Neutrophil (primary cell): ENCODE measurements around the gene NR3C1.

Experiments
- H3K27ac ChIP-seq: fragments of 200-600 bp; sonication (generic); 2 replicates; pipeline ENCODE4 v1.5.1; 2016; ENCODE audit warnings: mild to moderate bottlenecking, moderate library complexity
- H3K27me3 ChIP-seq: fragments of 200-600 bp; sonication (generic); 2 replicates; pipeline ENCODE4 v1.6.0; 2016; ENCODE audit warnings: mild to moderate bottlenecking
- H3K36me3 ChIP-seq: fragments of 200-600 bp; sonication (generic); 2 replicates; pipeline ENCODE4 v1.5.1; 2017
- H3K4me1 ChIP-seq, 2 experiments: fragments of 200-600 bp in 1 of 2; sonication (generic) in 1 of 2; 1 replicate in 1 of 2; 2 replicates in 1 of 2; pipeline versions ENCODE4 v1.5.1 to v1.6.1; 2013 to 2016; ENCODE audit warnings: low read depth in 1 of 2, low read length in 1 of 2, mild to moderate bottlenecking in 1 of 2, moderate library complexity in 1 of 2; ENCODE audit not compliant: control insufficient read depth in 1 of 2, insufficient read depth in 1 of 2
- H3K4me3 ChIP-seq, 2 experiments: fragments of 200-600 bp in 1 of 2; sonication (generic) in 1 of 2; 1 replicate in 1 of 2; 2 replicates in 1 of 2; pipeline ENCODE4 v1.5.1; 2013 to 2016; ENCODE audit warnings: low read depth in 1 of 2, low read length in 1 of 2, mild to moderate bottlenecking in 1 of 2, moderate library complexity in 1 of 2
- H3K9me3 ChIP-seq: fragments of 200-600 bp; sonication (generic); 2 replicates; pipeline ENCODE4 v1.5.1; 2016
- TF ChIP-seq, protein P1 (sequence below): fragments of 200-600 bp; sonication (generic); IDR thresholded peaks from 2 replicates; pipeline ENCODE4 v1.5.1; 2016; ENCODE audit warnings: antibody characterized with exemption

The NR3C1 gene

GRCh38 chr5:143412661-143413342, 9.3 kb upstream of the NR3C1 start:
- no peaks in the 10 kb centered on the region for H3K36me3 ChIP-seq
- peaks cover 8% of the 10 kb centered on the region for H3K27me3 ChIP-seq
- H3K4me1 ChIP-seq: peaks cover 0 to 5% of the 10 kb centered on the region in 2 experiments
- TF ChIP-seq, protein P1, sequence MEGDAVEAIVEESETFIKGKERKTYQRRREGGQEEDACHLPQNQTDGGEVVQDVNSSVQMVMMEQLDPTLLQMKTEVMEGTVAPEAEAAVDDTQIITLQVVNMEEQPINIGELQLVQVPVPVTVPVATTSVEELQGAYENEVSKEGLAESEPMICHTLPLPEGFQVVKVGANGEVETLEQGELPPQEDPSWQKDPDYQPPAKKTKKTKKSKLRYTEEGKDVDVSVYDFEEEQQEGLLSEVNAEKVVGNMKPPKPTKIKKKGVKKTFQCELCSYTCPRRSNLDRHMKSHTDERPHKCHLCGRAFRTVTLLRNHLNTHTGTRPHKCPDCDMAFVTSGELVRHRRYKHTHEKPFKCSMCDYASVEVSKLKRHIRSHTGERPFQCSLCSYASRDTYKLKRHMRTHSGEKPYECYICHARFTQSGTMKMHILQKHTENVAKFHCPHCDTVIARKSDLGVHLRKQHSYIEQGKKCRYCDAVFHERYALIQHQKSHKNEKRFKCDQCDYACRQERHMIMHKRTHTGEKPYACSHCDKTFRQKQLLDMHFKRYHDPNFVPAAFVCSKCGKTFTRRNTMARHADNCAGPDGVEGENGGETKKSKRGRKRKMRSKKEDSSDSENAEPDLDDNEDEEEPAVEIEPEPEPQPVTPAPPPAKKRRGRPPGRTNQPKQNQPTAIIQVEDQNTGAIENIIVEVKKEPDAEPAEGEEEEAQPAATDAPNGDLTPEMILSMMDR: no peak
- H3K4me3 ChIP-seq: no peak overlapping the region
- H3K27ac ChIP-seq: no peak overlapping the region
- no peaks in the 10 kb centered on the region for H3K9me3 ChIP-seq

DNA sequence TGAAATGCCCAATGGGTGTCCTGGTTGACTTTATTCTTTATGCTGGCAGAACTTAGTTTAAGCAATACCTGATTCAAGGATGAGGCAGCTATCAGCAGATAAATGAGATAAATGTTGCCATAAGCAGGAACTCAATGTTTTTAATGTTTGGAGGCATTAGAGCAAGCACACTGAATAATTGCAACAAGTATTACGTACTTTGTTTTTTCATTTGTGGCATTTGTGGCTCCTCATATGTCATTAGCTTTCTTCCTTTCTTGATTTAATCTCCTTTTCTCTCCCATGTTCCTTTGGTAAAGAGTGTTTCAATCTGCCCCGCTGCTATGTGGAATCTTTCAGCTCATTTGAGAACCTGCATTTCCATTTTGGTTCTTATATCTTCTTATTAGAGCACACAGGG, 6.4 kb upstream of the NR3C1 start:
- TF ChIP-seq, protein P1: no peak
- H3K27ac ChIP-seq: no peak overlapping the region

DNA sequence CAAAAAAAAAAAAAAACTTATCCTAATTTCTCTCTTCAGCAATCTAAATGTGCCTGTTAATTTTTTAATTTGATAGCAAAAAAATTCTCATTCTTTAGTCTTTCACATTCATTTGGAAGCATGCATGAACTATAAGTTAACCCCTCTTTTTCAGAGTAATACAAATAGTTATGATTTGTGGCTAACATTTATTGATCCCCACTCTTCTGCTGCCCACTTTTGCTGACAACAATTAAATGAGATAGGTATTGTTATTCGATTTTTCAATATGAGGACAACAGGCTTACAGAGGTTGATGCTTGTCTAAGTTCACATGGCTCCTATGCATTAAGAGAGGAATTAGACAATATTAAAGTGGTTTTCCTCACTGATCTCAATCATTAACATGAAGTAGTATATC, 2.9 kb upstream of the NR3C1 start:
- no peak overlapping the region for H3K4me3 ChIP-seq
- peaks cover 8% of the 10 kb centered on the region for H3K27me3 ChIP-seq
- peaks cover 14 to 20% of the 10 kb centered on the region in 2 experiments for H3K4me1 ChIP-seq
- no peak overlapping the region for H3K27ac ChIP-seq
- H3K9me3 ChIP-seq: no peaks in the 10 kb centered on the region
- TF ChIP-seq, protein P1: no peak
- H3K36me3 ChIP-seq: no peaks in the 10 kb centered on the region

More for the DNA sequence above, 6.4 kb upstream of the NR3C1 start:
- Histone ChIP-seq H3K27me3 (peaks cover 8% of the 10 kb centered on the region), H3K9me3 (no peaks in the 10 kb centered on the region), H3K4me1 (peaks cover 5 to 12% of the 10 kb centered on the region in 2 experiments), H3K4me3 (no peak overlapping the region), H3K36me3 (no peaks in the 10 kb centered on the region)

- Histone ChIP-seq H3K27ac (peak overlapping the region; percentile 98), H3K36me3 (no peaks in the 10 kb centered on the region), H3K4me1 (peaks cover 21 to 27% of the 10 kb centered on the region in 2 experiments), H3K9me3 (no peaks in the 10 kb centered on the region), H3K27me3 (peaks cover 8% of the 10 kb centered on the region), H3K4me3 (peak overlapping the region; percentile 91 to 99)
- TF ChIP-seq, protein P1: no peak
Observed at GRCh38 chr5:143405849-143406098, 2.3 kb upstream of the NR3C1 start.

- Histone ChIP-seq H3K4me3 (peak overlapping the region; percentile 91 to 99), H3K4me1 (peaks cover 26 to 32% of the 10 kb centered on the region in 2 experiments), H3K27me3 (peaks cover 8% of the 10 kb centered on the region), H3K36me3 (peaks cover 4% of the 10 kb centered on the region), H3K9me3 (no peaks in the 10 kb centered on the region), H3K27ac (peak overlapping the region; percentile 98)
- TF ChIP-seq, protein P1: peak; percentile 36
Observed at GRCh38 chr5:143405063-143405848, 1.8 kb upstream of the NR3C1 start.
